Activated naive CD8-positive, alpha-beta T cell treated with anti-CD3 and anti-CD28 coated beads, Interleukin-2, amount 10 ng/mL, durations not matched to agents 7 days and 5 days (primary cell): ENCODE results near the gene CEP55. TPM values are rescaled to one million over a fixed set of nuclear protein-coding genes. Genes with fewer than 3 reads are reported as not detected.

Source experiments
- ATAC-seq: fragments of 150-1000 bp; cut with Tn5 transposase; one replicate; pipeline ENCODE4 v1.10.0; 2021; ENCODE audit warnings: low read depth, moderate library complexity
- POLR2A ChIA-PET: fragments of 350-600 bp; sonication (Branson Sonifier 250); formaldehyde crosslinking; loops from one replicate; lab custom pipeline; 2021; ENCODE audit warnings: antibody characterized with exemption; lab: Charles Lee
- DNase-seq: peaks from one replicate; pipeline ENCODE4 v3.0.0; 2021
- H3K27ac Mint-ChIP-seq: one replicate; pipeline ENCODE4 v1.8.0; 2022; ENCODE audit warnings: mild to moderate bottlenecking, mixed read lengths
- H3K27me3 Mint-ChIP-seq: one replicate; pipeline ENCODE4 v1.8.0; 2022; ENCODE audit warnings: mild to moderate bottlenecking, moderate library complexity, mixed read lengths
- H3K36me3 Mint-ChIP-seq: one replicate; pipeline ENCODE4 v1.8.0; 2021; ENCODE audit warnings: mild to moderate bottlenecking, mixed read lengths
- H3K4me1 Mint-ChIP-seq: one replicate; pipeline ENCODE4 v1.8.0; 2021; ENCODE audit warnings: mixed read lengths
- H3K4me3 Mint-ChIP-seq: one replicate; pipeline ENCODE4 v1.8.0; 2022; ENCODE audit warnings: mild to moderate bottlenecking, moderate library complexity, mixed read lengths
- H3K9me3 Mint-ChIP-seq: one replicate; pipeline ENCODE4 v1.8.0; 2021; ENCODE audit warnings: mixed read lengths
- total RNA-seq, 2 experiments: library from RNA; stranded (reverse); gene quantifications; one replicate each; pipeline ENCODE4 v1.2.3, GENCODE V29; 2021

CEP55 gene
- total RNA-seq, 2 experiments from 2014 or later: 45.9 to 50.7 TPM

DNA sequence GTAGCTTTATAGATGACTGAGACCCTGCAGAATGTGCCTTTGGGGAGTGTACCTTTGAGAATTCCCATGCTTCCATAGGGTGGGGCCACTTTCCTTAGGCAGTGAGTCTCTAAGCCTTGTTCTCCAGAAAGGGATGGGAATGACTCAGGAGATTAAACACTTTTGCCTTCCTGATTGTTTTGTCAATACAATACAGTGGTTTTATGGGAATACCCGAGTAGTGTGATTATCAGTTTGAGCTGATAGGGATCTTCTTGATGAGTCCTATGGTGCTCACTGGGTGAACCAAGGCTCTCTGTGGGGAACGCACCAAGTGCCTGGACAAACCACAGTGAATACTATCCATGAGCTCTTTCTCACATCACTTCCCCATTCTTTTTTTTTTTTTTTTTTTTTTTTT lies 20.5 kb upstream of the CEP55 start:
- Mint-ChIP-seq H3K4me1 (no peaks in the 10 kb centered on the region), H3K4me3 (no peak overlapping the region), H3K36me3 (no peaks in the 10 kb centered on the region), H3K27me3 (peaks cover under 1% of the 10 kb centered on the region), H3K9me3 (peaks cover 2% of the 10 kb centered on the region), H3K27ac (no peak overlapping the region)
- DNase-seq: no peak
- POLR2A ChIA-PET: no interaction called here
- no peak for ATAC-seq

GRCh38 chr10:93476756-93477155 lies 19.7 kb upstream of the CEP55 start:
- DNase-seq (no peak), ATAC-seq (no peak)
- H3K4me3 Mint-ChIP-seq: no peak overlapping the region
- POLR2A ChIA-PET: no interaction called here
- H3K9me3 Mint-ChIP-seq: no peaks in the 10 kb centered on the region
- H3K27me3 Mint-ChIP-seq: peaks cover 9% of the 10 kb centered on the region
- no peaks in the 10 kb centered on the region for H3K36me3 Mint-ChIP-seq
- H3K27ac Mint-ChIP-seq: no peak overlapping the region
- peaks cover 5% of the 10 kb centered on the region for H3K4me1 Mint-ChIP-seq

- POLR2A ChIA-PET: no interaction called here
- no peak overlapping the region for H3K4me3 Mint-ChIP-seq
Measured at GRCh38 chr10:93478873-93479272, 17.5 kb upstream of the CEP55 start.

DNA sequence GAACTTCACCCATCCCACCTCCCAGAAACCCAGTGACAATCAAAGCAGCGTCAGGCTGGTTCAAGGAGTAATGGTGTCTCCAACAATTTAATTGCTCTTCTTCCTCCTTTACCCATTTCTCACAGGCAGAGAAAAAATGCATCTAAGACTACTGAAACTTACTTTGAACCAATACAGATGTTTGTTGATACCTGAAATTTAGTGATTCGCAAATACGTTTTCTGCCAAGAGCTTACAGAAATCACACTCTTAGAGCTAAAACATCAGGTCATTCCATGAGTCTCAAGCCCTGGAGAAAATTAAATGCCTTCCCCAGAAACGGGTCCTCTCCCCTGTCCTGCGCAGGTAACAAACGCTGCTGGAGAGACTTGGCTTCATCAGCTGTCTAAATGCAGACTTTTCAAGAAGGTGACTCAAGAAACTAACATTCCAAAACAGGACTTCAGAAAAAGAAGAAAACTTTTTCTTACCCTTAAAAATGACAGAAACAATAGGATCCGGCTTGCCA lies 14.7 kb upstream of the CEP55 start:
- peaks cover 12% of the 10 kb centered on the region for H3K4me1 Mint-ChIP-seq
- no peak overlapping the region for H3K27ac Mint-ChIP-seq
- H3K36me3 Mint-ChIP-seq: no peaks in the 10 kb centered on the region
- H3K4me3 Mint-ChIP-seq: peak overlapping the region; percentile 92
- POLR2A ChIA-PET: interaction anchor here (2.3 kb wide), 1 partner anchor 105 kb away, joined by 15 read pairs; no protein-coding TSS in a partner anchor
- no peak for ATAC-seq
- DNase-seq: no peak
- no peaks in the 10 kb centered on the region for H3K9me3 Mint-ChIP-seq
- H3K27me3 Mint-ChIP-seq: peaks cover 19% of the 10 kb centered on the region

More at GRCh38 chr10:93478873-93479272, 17.5 kb upstream of the CEP55 start:
- Mint-ChIP-seq H3K27ac (no peak overlapping the region), H3K9me3 (no peaks in the 10 kb centered on the region), H3K36me3 (no peaks in the 10 kb centered on the region), H3K27me3 (peaks cover 15% of the 10 kb centered on the region), H3K4me1 (peaks cover 12% of the 10 kb centered on the region)
- DNase-seq: no peak
- no peak for ATAC-seq

DNA sequence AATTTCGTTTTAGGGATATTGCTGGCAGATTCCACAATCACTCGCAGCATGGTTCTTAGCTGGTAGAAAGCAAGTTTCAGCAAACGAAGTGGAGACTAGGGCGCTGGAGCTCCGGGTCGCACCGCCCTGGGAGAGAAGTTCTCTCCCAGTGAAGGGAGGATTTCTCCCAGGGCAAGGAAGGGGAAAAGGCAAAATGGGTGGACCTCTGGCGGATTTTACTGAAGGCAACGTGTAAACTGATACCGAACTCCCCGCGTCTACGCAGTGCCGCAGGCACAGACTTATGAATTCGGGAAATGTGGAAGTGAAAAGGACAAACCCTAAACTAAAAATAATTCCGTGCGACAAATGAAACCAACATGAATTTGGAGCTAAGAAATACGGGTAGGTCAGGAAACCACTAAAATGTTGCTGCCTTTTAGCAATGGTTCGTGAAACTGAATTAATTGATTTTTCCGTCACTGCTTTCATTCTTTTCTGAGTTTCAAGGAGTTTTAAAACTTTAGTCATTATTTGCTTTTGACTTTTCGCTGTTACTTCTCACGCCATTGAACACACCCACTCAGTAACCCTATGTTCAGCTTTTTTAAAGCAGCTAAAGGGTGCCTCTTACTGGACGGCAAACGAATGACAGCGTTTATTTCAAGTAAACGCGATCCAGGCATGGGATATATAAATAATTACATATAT lies 14.1 kb upstream of the CEP55 start, which contains the start of gene MYOF:
Gene MYOF, minus strand, starts transcription at position 190 of the 690 bp plus-strand sequence. Its CDS starts 140 bp downstream, at position 50.
- Mint-ChIP-seq H3K27ac (peak within 1 kb of the TSS; percentile 43), H3K4me3 (peak within 1 kb of the TSS; percentile 92), H3K9me3 (no peaks in the 10 kb centered on the region), H3K27me3 (peaks cover 20% of the 10 kb centered on the region), H3K36me3 (no peaks in the 10 kb centered on the region), H3K4me1 (peaks cover 12% of the 10 kb centered on the region)
- no peak for DNase-seq
- POLR2A ChIA-PET: interaction anchor here (1.4 to 2.3 kb wide), 2 partner anchors 14 to 106 kb away, joined by 4 to 15 read pairs; partner anchors contain the start of gene CEP55
- peak; percentile 82 for ATAC-seq

- no peak for ATAC-seq
Measured at GRCh38 chr10:93485690-93486089, 10.7 kb upstream of the CEP55 start.

DNA sequence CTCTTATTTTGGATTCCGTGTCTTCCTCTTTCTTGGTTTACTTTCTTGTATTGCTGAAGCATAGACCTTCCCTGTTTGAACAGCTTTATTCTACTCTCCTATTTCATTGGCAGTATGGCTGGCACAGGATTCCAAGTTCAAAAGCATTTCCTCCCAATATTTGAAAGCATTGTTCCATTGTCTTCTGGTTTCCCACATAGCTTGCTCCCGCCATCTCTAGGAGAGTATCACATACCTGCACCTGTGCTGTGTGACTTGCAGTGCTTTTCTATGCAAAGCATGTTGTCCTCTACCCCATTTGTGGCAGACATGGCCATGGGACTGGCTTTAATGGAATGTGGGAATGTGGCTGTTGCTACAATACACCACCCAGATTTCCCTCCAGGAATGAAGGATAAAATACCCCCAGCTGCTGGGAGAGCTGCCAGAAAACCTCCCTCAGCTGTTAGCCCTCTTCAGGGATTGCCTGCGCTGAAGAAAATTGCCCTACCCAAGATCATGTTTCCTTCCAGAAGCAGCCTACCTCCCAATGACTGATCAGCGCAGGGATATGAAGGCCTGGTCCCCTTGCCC lies 7.4 kb upstream of the CEP55 start:
- POLR2A ChIA-PET: interaction anchor here (0.6 to 1.2 kb wide), 2 partner anchors 15 to 65 kb away, joined by 3 to 5 read pairs; no protein-coding TSS in a partner anchor
- no peaks in the 10 kb centered on the region for H3K9me3 Mint-ChIP-seq
- H3K36me3 Mint-ChIP-seq: peaks cover 2% of the 10 kb centered on the region
- H3K4me3 Mint-ChIP-seq: no peak overlapping the region
- no peak overlapping the region for H3K27ac Mint-ChIP-seq
- DNase-seq (no peak), ATAC-seq (no peak)
- H3K27me3 Mint-ChIP-seq: peaks cover 30% of the 10 kb centered on the region
- no peaks in the 10 kb centered on the region for H3K4me1 Mint-ChIP-seq

More at GRCh38 chr10:93485690-93486089, 10.7 kb upstream of the CEP55 start:
- Mint-ChIP-seq H3K27ac (no peak overlapping the region), H3K4me3 (no peak overlapping the region), H3K4me1 (peaks cover 12% of the 10 kb centered on the region), H3K36me3 (peaks cover 2% of the 10 kb centered on the region), H3K27me3 (peaks cover 39% of the 10 kb centered on the region), H3K9me3 (no peaks in the 10 kb centered on the region)
- no peak for DNase-seq
- POLR2A ChIA-PET: no interaction called here

GRCh38 chr10:93491602-93492121 lies 4.8 kb upstream of the CEP55 start:
- ATAC-seq (no peak), DNase-seq (no peak)
- no peak overlapping the region for H3K27ac Mint-ChIP-seq
- peaks cover 2% of the 10 kb centered on the region for H3K36me3 Mint-ChIP-seq
- POLR2A ChIA-PET: no interaction called here
- H3K9me3 Mint-ChIP-seq: no peaks in the 10 kb centered on the region
- peaks cover 31% of the 10 kb centered on the region for H3K27me3 Mint-ChIP-seq
- H3K4me3 Mint-ChIP-seq: no peak overlapping the region
- H3K4me1 Mint-ChIP-seq: peaks cover 5% of the 10 kb centered on the region

DNA sequence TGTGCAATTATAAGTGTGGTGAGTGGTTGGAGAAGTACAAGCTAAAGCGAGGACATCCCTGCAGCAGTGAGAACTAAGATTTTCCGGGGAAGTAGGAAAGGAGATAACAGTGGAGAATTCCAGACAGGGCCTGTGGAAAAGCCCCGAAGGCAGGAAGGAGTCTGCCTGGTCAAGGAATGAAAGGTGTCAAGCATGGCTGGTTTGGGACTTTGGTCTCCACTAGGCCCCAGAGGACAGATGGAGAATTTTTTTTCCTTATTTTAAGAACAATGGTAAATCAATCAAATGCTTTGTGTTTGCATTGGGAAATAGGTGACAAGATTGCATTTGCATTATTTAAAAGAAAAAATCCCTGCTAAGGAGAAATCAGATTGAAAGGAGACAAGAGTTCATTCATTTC lies 3.2 kb upstream of the CEP55 start:
- POLR2A ChIA-PET: no interaction called here
- Mint-ChIP-seq H3K27ac (no peak overlapping the region), H3K4me3 (no peak overlapping the region), H3K27me3 (peaks cover 26% of the 10 kb centered on the region), H3K4me1 (peaks cover 12% of the 10 kb centered on the region), H3K36me3 (peaks cover 5% of the 10 kb centered on the region), H3K9me3 (no peaks in the 10 kb centered on the region)
- ATAC-seq: no peak
- DNase-seq: no peak

GRCh38 chr10:93494494-93494893 lies 1.9 kb upstream of the CEP55 start:
- peaks cover 8% of the 10 kb centered on the region for H3K36me3 Mint-ChIP-seq
- no peaks in the 10 kb centered on the region for H3K9me3 Mint-ChIP-seq
- H3K4me3 Mint-ChIP-seq: no peak overlapping the region
- peaks cover 21% of the 10 kb centered on the region for H3K4me1 Mint-ChIP-seq
- DNase-seq: no peak
- ATAC-seq: no peak
- H3K27ac Mint-ChIP-seq: no peak overlapping the region
- peaks cover 13% of the 10 kb centered on the region for H3K27me3 Mint-ChIP-seq
- POLR2A ChIA-PET: no interaction called here

GRCh38 chr10:93495654-93496321 lies 624 bp upstream of the CEP55 start:
- Mint-ChIP-seq H3K4me1 (peaks cover 28% of the 10 kb centered on the region), H3K27ac (peak overlapping the region; percentile 76), H3K27me3 (peaks cover 9% of the 10 kb centered on the region), H3K4me3 (peak overlapping the region; percentile 94), H3K36me3 (peaks cover 18% of the 10 kb centered on the region), H3K9me3 (no peaks in the 10 kb centered on the region)
- POLR2A ChIA-PET: interaction anchor here (0.7 to 3.4 kb wide), 8 partner anchors 8 to 109 kb away, joined by 3 to 17 read pairs (median 4); partner anchors contain the start of gene MYOF
- DNase-seq (no peak), ATAC-seq (peak; percentile 24)

DNA sequence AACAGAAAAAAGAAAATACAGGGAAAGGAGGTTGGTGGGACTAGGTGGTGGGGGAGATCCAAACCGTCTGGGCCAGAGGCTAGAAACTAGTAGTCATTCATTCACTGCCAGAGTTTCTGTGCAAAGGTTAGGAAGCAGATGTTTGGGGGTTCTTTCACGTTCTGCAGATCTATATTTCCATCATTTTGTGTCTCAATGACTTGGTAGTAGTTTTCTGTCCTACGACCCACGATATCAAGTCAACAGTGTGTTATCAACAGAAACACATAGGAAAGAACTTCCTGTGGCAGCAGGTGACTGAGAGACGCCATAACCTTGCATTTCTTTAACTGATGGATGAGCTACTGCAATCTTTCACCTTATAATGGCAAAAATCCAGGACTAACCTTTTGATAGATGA lies 1.8 kb downstream of the CEP55 start:
- POLR2A ChIA-PET: interaction anchor here (3.4 kb wide), 1 partner anchor 11 kb away, joined by 17 read pairs; no protein-coding TSS in a partner anchor

GRCh38 chr10:93501650-93502049 lies 5.2 kb downstream of the CEP55 start:
- Mint-ChIP-seq H3K4me3 (no peak overlapping the region), H3K36me3 (peaks cover 44% of the 10 kb centered on the region), H3K9me3 (no peaks in the 10 kb centered on the region), H3K27ac (no peak overlapping the region), H3K27me3 (no peaks in the 10 kb centered on the region), H3K4me1 (peaks cover 35% of the 10 kb centered on the region)
- no peak for DNase-seq
- ATAC-seq: no peak
- POLR2A ChIA-PET: no interaction called here

More for the DNA sequence above, 1.8 kb downstream of the CEP55 start:
- no peaks in the 10 kb centered on the region for H3K9me3 Mint-ChIP-seq
- peaks cover 29% of the 10 kb centered on the region for H3K36me3 Mint-ChIP-seq
- H3K4me3 Mint-ChIP-seq: peak overlapping the region; percentile 94
- no peak for DNase-seq
- peaks cover 5% of the 10 kb centered on the region for H3K27me3 Mint-ChIP-seq
- ATAC-seq: no peak
- H3K27ac Mint-ChIP-seq: peak overlapping the region; percentile 80
- peaks cover 39% of the 10 kb centered on the region for H3K4me1 Mint-ChIP-seq
